Calu3 (cell line): Measurements from ENCODE around the gene HDDC2. TPM values are rescaled to one million over a fixed set of nuclear protein-coding genes. Genes with fewer than 3 reads are reported as not detected.

Experiments used
- BruUV-seq: library from RNA; stranded (reverse); fragments of 400-500 nt; replicated peaks from 2 replicates; lab custom pipeline; 2021; lab: Mats Ljungman, UMichigan
- CTCF ChIA-PET: fragments of 300-600 bp; sonication (Branson Sonifier 250); formaldehyde crosslinking; loops from one replicate; lab custom pipeline; 2022; ENCODE audit warnings: antibody characterized with exemption; lab: Charles Lee
- DNase-seq: peaks from one replicate; pipeline ENCODE4 v3.0.0; 2022
- H3K27ac Mint-ChIP-seq: one replicate; pipeline ENCODE4 v1.8.0; 2022; ENCODE audit warnings: mixed read lengths; ENCODE audit not compliant: unreplicated experiment
- H3K27me3 Mint-ChIP-seq: one replicate; pipeline ENCODE4 v1.8.0; 2022; ENCODE audit warnings: mixed read lengths; ENCODE audit not compliant: unreplicated experiment
- H3K36me3 Mint-ChIP-seq: one replicate; pipeline ENCODE4 v1.8.0; 2022; ENCODE audit warnings: mild to moderate bottlenecking, moderate library complexity, mixed read lengths; ENCODE audit not compliant: insufficient read depth, unreplicated experiment
- H3K4me1 Mint-ChIP-seq: one replicate; pipeline ENCODE4 v1.8.0; 2022; ENCODE audit warnings: mild to moderate bottlenecking, low read depth, mixed read lengths; ENCODE audit not compliant: unreplicated experiment
- H3K4me3 Mint-ChIP-seq: one replicate; pipeline ENCODE4 v1.8.0; 2022; ENCODE audit warnings: mild to moderate bottlenecking, low read depth, moderate library complexity, mixed read lengths; ENCODE audit not compliant: unreplicated experiment
- H3K9me3 Mint-ChIP-seq: one replicate; pipeline ENCODE4 v1.8.0; 2022; ENCODE audit warnings: low read depth, mixed read lengths; ENCODE audit not compliant: unreplicated experiment
- CTCF ChIP-seq: fragments of 200-600 bp; IDR thresholded peaks from one replicate; pipeline ENCODE4 v1.8.0; 2022; ENCODE audit warnings: antibody characterized with exemption; ENCODE audit not compliant: unreplicated experiment
- intact Hi-C: fragments of 100-400 bp; cut with micrococcal nuclease; formaldehyde crosslinking; loops from one replicate; pipeline ENCODE4 v1.10.0; 2022; ENCODE audit not compliant: unreplicated experiment
- total RNA-seq: library from RNA; stranded (reverse); gene quantifications from 2 replicates; pipeline ENCODE4 v1.2.3, GENCODE V29; 2022

The HDDC2 gene
- total RNA-seq, 1 experiment from 2014 or later = 24.2 TPM

GRCh38 chr6:125338381-125338780, 36.6 kb upstream of the HDDC2 start:
- no peaks in the 10 kb centered on the region for H3K36me3 Mint-ChIP-seq
- no peaks in the 10 kb centered on the region for H3K4me1 Mint-ChIP-seq
- DNase-seq = no peak

GRCh38 chr6:125337706-125338105, 35.9 kb upstream of the HDDC2 start:
- no peak for DNase-seq
- CTCF ChIA-PET = no interaction called here
- Mint-ChIP-seq H3K36me3 (no peaks in the 10 kb centered on the region), H3K27me3 (peaks cover 10% of the 10 kb centered on the region), H3K4me1 (no peaks in the 10 kb centered on the region), H3K27ac (no peak overlapping the region), H3K4me3 (no peak overlapping the region), H3K9me3 (no peaks in the 10 kb centered on the region)
- no peak for TF ChIP-seq CTCF
- intact Hi-C loops = no loop called here
- BruUV-seq = no TSS peak

More at GRCh38 chr6:125338381-125338780, 36.6 kb upstream of the HDDC2 start:
- no TSS peak for BruUV-seq
- no peak overlapping the region for H3K27ac Mint-ChIP-seq
- intact Hi-C loops = no loop called here
- CTCF ChIA-PET = no interaction called here
- no peak overlapping the region for H3K4me3 Mint-ChIP-seq
- no peaks in the 10 kb centered on the region for H3K9me3 Mint-ChIP-seq
- TF ChIP-seq CTCF = no peak
- H3K27me3 Mint-ChIP-seq = peaks cover 10% of the 10 kb centered on the region

- intact Hi-C loops = no loop called here
- DNase-seq = no peak
- CTCF ChIA-PET = no interaction called here
- Mint-ChIP-seq H3K4me3 (no peak overlapping the region), H3K4me1 (no peaks in the 10 kb centered on the region), H3K36me3 (no peaks in the 10 kb centered on the region), H3K27ac (no peak overlapping the region), H3K27me3 (peaks cover 41% of the 10 kb centered on the region), H3K9me3 (no peaks in the 10 kb centered on the region)
- TF ChIP-seq CTCF = no peak
- no TSS peak for BruUV-seq
These were observed 30.9 kb upstream of the HDDC2 start for GRCh38 chr6:125332664-125333063.

GRCh38 chr6:125325586-125325985, 23.8 kb upstream of the HDDC2 start:
- CTCF ChIA-PET = no interaction called here
- Mint-ChIP-seq H3K27ac (no peak overlapping the region), H3K36me3 (no peaks in the 10 kb centered on the region), H3K27me3 (peaks cover 46% of the 10 kb centered on the region), H3K4me3 (no peak overlapping the region), H3K4me1 (no peaks in the 10 kb centered on the region), H3K9me3 (no peaks in the 10 kb centered on the region)
- BruUV-seq = no TSS peak
- no peak for TF ChIP-seq CTCF
- intact Hi-C loops = no loop called here
- DNase-seq = no peak
